Ishikawa (cell line): ENCODE measurements around the gene GABRB1.

Experiments
- CEBPB ChIP-seq: IDR thresholded peaks from 2 replicates; pipeline ENCODE4 v1.6.1; 2012
- CREB1 ChIP-seq: IDR thresholded peaks from 2 replicates; pipeline ENCODE4 v1.6.1; 2012; ENCODE audit warnings: low read depth
- EGR1 ChIP-seq: IDR thresholded peaks from 2 replicates; pipeline ENCODE4 v1.6.1; 2012
- EP300 ChIP-seq: IDR thresholded peaks from 2 replicates; pipeline ENCODE4 v1.6.1; 2012; ENCODE audit warnings: borderline replicate concordance
- FOXM1 ChIP-seq: IDR thresholded peaks from 2 replicates; pipeline ENCODE4 v1.6.1; 2012; ENCODE audit warnings: low read depth, borderline replicate concordance
- NFIC ChIP-seq: IDR thresholded peaks from 2 replicates; pipeline ENCODE4 v1.6.1; 2012
- RAD21 ChIP-seq: IDR thresholded peaks from 2 replicates; pipeline ENCODE4 v1.6.1; 2012; ENCODE audit warnings: low read depth
- TAF1 ChIP-seq: IDR thresholded peaks from 2 replicates; pipeline ENCODE4 v1.6.1; 2012; ENCODE audit warnings: low read depth, mild to moderate bottlenecking
- TCF12 ChIP-seq: IDR thresholded peaks from 2 replicates; pipeline ENCODE4 v1.6.1; 2012; ENCODE audit warnings: low read depth
- TEAD4 ChIP-seq: IDR thresholded peaks from 2 replicates; pipeline ENCODE4 v1.6.1; 2012
- USF1 ChIP-seq: IDR thresholded peaks from 2 replicates; pipeline ENCODE4 v1.6.1; 2012
- YY1 ChIP-seq: IDR thresholded peaks from 2 replicates; pipeline ENCODE4 v1.6.1; 2012; ENCODE audit warnings: low read depth
- ZBTB7A ChIP-seq: IDR thresholded peaks from 2 replicates; pipeline ENCODE4 v1.6.1; 2012; ENCODE audit warnings: low read depth
- TF ChIP-seq, protein P1 (sequence below): IDR thresholded peaks from 2 replicates; pipeline ENCODE4 v1.6.1; 2012
- TF ChIP-seq, protein P2 (sequence below): IDR thresholded peaks from 2 replicates; pipeline ENCODE4 v1.6.1; 2012; ENCODE audit warnings: low read depth, mild to moderate bottlenecking

The GABRB1 gene

GRCh38 chr4:47194036-47194737 lies 162.8 kb downstream of the GABRB1 start:
- TF ChIP-seq USF1: no peak
- TF ChIP-seq EGR1: no peak
- no peak for TF ChIP-seq YY1
- TF ChIP-seq TEAD4: no peak
- TF ChIP-seq TCF12: no peak
- no peak for TF ChIP-seq CREB1
- no peak for TF ChIP-seq CEBPB
- TF ChIP-seq FOXM1: no peak
- no peak for TF ChIP-seq NFIC
- TF ChIP-seq TAF1: no peak
- TF ChIP-seq, protein P1, sequence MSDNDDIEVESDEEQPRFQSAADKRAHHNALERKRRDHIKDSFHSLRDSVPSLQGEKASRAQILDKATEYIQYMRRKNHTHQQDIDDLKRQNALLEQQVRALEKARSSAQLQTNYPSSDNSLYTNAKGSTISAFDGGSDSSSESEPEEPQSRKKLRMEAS: no peak
- TF ChIP-seq, protein P2, sequence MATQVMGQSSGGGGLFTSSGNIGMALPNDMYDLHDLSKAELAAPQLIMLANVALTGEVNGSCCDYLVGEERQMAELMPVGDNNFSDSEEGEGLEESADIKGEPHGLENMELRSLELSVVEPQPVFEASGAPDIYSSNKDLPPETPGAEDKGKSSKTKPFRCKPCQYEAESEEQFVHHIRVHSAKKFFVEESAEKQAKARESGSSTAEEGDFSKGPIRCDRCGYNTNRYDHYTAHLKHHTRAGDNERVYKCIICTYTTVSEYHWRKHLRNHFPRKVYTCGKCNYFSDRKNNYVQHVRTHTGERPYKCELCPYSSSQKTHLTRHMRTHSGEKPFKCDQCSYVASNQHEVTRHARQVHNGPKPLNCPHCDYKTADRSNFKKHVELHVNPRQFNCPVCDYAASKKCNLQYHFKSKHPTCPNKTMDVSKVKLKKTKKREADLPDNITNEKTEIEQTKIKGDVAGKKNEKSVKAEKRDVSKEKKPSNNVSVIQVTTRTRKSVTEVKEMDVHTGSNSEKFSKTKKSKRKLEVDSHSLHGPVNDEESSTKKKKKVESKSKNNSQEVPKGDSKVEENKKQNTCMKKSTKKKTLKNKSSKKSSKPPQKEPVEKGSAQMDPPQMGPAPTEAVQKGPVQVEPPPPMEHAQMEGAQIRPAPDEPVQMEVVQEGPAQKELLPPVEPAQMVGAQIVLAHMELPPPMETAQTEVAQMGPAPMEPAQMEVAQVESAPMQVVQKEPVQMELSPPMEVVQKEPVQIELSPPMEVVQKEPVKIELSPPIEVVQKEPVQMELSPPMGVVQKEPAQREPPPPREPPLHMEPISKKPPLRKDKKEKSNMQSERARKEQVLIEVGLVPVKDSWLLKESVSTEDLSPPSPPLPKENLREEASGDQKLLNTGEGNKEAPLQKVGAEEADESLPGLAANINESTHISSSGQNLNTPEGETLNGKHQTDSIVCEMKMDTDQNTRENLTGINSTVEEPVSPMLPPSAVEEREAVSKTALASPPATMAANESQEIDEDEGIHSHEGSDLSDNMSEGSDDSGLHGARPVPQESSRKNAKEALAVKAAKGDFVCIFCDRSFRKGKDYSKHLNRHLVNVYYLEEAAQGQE: no peak
- TF ChIP-seq EP300: no peak
- TF ChIP-seq RAD21: no peak
- no peak for TF ChIP-seq ZBTB7A

GRCh38 chr4:47195706-47196105 lies 164.3 kb downstream of the GABRB1 start:
- TF ChIP-seq, protein P1: no peak
- TF ChIP-seq TEAD4: no peak
- TF ChIP-seq EP300: no peak
- TF ChIP-seq USF1: no peak

GRCh38 chr4:47198791-47199190 lies 167.4 kb downstream of the GABRB1 start:
- TF ChIP-seq TCF12: no peak
- no peak for TF ChIP-seq TEAD4
- no peak for TF ChIP-seq EP300
- no peak for TF ChIP-seq EGR1
- no peak for TF ChIP-seq ZBTB7A
- no peak for TF ChIP-seq CEBPB

DNA sequence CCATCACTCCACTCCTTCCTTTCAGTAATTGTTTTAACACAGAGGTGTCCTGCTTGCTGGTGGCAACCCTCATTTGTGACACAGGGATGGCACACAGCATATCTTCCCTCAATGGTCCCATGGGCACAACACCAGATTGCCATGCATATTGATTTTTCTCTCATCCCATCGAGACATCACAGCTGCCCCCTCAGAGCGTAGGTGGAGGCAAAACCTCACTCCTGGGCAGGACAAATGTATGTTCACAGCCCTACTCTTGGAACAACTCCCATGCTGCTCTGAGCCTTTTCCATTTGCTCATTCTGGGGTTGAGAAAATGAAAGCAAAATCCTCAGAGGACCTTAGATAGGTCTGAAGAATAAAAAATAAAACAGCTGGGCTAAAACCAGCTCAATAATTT lies 172.2 kb downstream of the GABRB1 start:
- TF ChIP-seq YY1: no peak
- no peak for TF ChIP-seq TAF1
- no peak for TF ChIP-seq EGR1
- no peak for TF ChIP-seq TCF12
- TF ChIP-seq NFIC: no peak
- no peak for TF ChIP-seq TEAD4
- TF ChIP-seq, protein P2: no peak
- no peak for TF ChIP-seq EP300
- no peak for TF ChIP-seq CREB1
- TF ChIP-seq, protein P1: no peak
- TF ChIP-seq USF1: no peak

- TF ChIP-seq NFIC: no peak
- TF ChIP-seq ZBTB7A: no peak
- TF ChIP-seq, protein P1: no peak
- TF ChIP-seq FOXM1: no peak
- TF ChIP-seq TAF1: no peak
- TF ChIP-seq EGR1: no peak
- no peak for TF ChIP-seq EP300
Observed at GRCh38 chr4:47207555-47207954, 176.2 kb downstream of the GABRB1 start.

DNA sequence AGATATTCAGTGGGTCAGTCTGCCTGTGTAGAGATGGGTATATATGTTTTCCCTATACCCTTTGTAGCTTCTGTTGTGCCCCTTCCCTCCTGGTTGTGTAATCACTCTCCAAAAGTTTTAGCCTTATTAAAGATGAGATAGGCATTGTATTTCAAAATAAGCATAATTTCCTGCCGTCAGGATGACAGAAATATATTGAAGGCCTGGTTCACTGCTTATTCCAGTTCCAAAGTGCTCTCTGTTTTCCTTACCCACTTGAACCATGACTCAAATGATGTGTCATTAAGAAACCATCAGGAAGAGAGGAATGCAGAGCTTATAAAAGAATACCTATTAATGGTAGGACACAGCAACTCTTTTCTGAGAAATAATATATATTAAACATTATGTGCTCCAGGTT lies 178.5 kb downstream of the GABRB1 start:
- TF ChIP-seq YY1: no peak
